Measurements from ENCODE around the gene CLIC2. TPM values are rescaled to one million over a fixed set of nuclear protein-coding genes. Genes with fewer than 3 reads are reported as not detected.

CLIC2 gene
- total and polyA plus RNA-seq, 10 of the 15 experiments (the other 5 are each of a cell fraction or from before 2014, with no cell fraction given), result 18.4 to 41.0 (median 21.1) TPM

GRCh38 chrX:155235891-155236290, 98.5 kb downstream of the CLIC2 start:
- no peak overlapping the region for H3K4me2 ChIP-seq (ENCODE audit: control insufficient read depth, insufficient read depth)
- ChIA-PET RAD21 (ENCODE audit: unreplicated experiment) (interaction anchor here (0.9 kb wide), 1 partner anchor 10 kb away, joined by 3 read pairs; no protein-coding TSS in a partner anchor), SMC1A (ENCODE audit: uncharacterized antibody, unreplicated experiment) (interaction anchor here (1.0 to 1.5 kb wide), 2 partner anchors 16 to 18 kb away, joined by 3 read pairs; no protein-coding TSS in a partner anchor), CTCF (interaction anchor here (1.1 to 1.2 kb wide), 2 partner anchors 15 to 23 kb away, joined by 3 to 4 read pairs; no protein-coding TSS in a partner anchor), POLR2A (interaction anchor here (0.6 to 1.1 kb wide), 2 partner anchors 14 to 688 kb away, joined by 3 to 4 read pairs; partner anchors contain the start of gene IKBKG)
- H3K9me3 ChIP-seq (replicated peaks; ENCODE audit: control insufficient read depth, insufficient read depth, low read length), result no peaks in the 10 kb centered on the region
- FAIRE-seq, result no peak
- intact Hi-C loops (cut with micrococcal nuclease; ENCODE audit: unreplicated experiment), result no loop called here
- no peak overlapping the region for H3K27ac ChIP-seq (ENCODE audit: control insufficient read depth, insufficient read depth)
- no peak for DNase-seq (ENCODE audit: low read depth, low spot score)
- H3K9ac ChIP-seq (ENCODE audit: control insufficient read depth, insufficient read depth, low read length), result no peak overlapping the region
- BruUV-seq (replicated peaks), result no TSS peak
- H2AFZ ChIP-seq (ENCODE audit: control insufficient read depth, low read depth, low read length), result no peak overlapping the region
- H3K79me2 ChIP-seq (ENCODE audit: control insufficient read depth, insufficient read depth, low read length), result peaks cover 6% of the 10 kb centered on the region
- no peak for ATAC-seq
- no peaks in the 10 kb centered on the region for H3K4me1 ChIP-seq (ENCODE audit: control insufficient read depth, insufficient read depth, low read length)
- no peaks in the 10 kb centered on the region for H3K27me3 ChIP-seq (replicated peaks in 1 of 2; ENCODE audit: control insufficient read depth in 2 of 2, insufficient read depth in 2 of 2, low read length in 1 of 2)
- H3K4me3 ChIP-seq, result no peak overlapping the region
- H4K20me1 ChIP-seq (ENCODE audit: control insufficient read depth, insufficient read depth), result no peaks in the 10 kb centered on the region
- no peak for TF ChIP-seq ESRRA (IDR thresholded peaks at IDR 0.05; ENCODE audit: low read length)
- TF ChIP-seq BMI1 (IDR thresholded peaks at IDR 0.05; ENCODE audit: borderline replicate concordance), result no peak
- no peak for TF ChIP-seq HCFC1 (IDR thresholded peaks at IDR 0.05; ENCODE audit: low read length)
- TF ChIP-seq BACH1 (IDR thresholded peaks at IDR 0.05; ENCODE audit: borderline replicate concordance), result no peak
- no peak for TF ChIP-seq SIX5 (IDR thresholded peaks at IDR 0.05; ENCODE audit: low read depth, low read length, severe bottlenecking)
- TF ChIP-seq USF2 (IDR thresholded peaks at IDR 0.05; ENCODE audit: borderline replicate concordance, low read depth, low read length), result no peak
- H3K36me3 ChIP-seq (ENCODE audit: control insufficient read depth in 2 of 2, insufficient read depth in 2 of 2, low read length in 1 of 2), result peaks cover 0 to 13% of the 10 kb centered on the region in 2 experiments; a peak in 2 of 4 replicates
- in situ Hi-C loops (cut with MboI), result no loop called here

GRCh38 chrX:155231163-155231562, 103.3 kb downstream of the CLIC2 start:
- Histone ChIP-seq H4K20me1 (ENCODE audit: control insufficient read depth, insufficient read depth) (no peaks in the 10 kb centered on the region), H3K27ac (ENCODE audit: control insufficient read depth, insufficient read depth) (peak overlapping the region; percentile 17; the same call in 1 of the 2 replicates), H3K36me3 (ENCODE audit: control insufficient read depth in 2 of 2, insufficient read depth in 2 of 2, low read length in 1 of 2) (peaks cover 0 to 15% of the 10 kb centered on the region in 2 experiments; a peak in 2 of 4 replicates), H3K9me3 (replicated peaks; ENCODE audit: control insufficient read depth, insufficient read depth, low read length) (no peaks in the 10 kb centered on the region), H3K79me2 (ENCODE audit: control insufficient read depth, insufficient read depth, low read length) (peaks cover 6% of the 10 kb centered on the region), H3K4me3 (no peak overlapping the region), H3K9ac (ENCODE audit: control insufficient read depth, insufficient read depth, low read length) (no peak overlapping the region), H2AFZ (ENCODE audit: control insufficient read depth, low read depth, low read length) (no peak overlapping the region), H3K27me3 (replicated peaks in 1 of 2; ENCODE audit: control insufficient read depth in 2 of 2, insufficient read depth in 2 of 2, low read length in 1 of 2) (no peaks in the 10 kb centered on the region), H3K4me1 (ENCODE audit: control insufficient read depth, insufficient read depth, low read length) (no peaks in the 10 kb centered on the region), H3K4me2 (ENCODE audit: control insufficient read depth, insufficient read depth) (no peak overlapping the region)
- FAIRE-seq, result no peak
- no TSS peak for BruUV-seq (replicated peaks)
- in situ Hi-C loops (cut with MboI) (no loop called here), intact Hi-C loops (cut with micrococcal nuclease; ENCODE audit: unreplicated experiment) (no loop called here)
- CTCF ChIA-PET, result interaction anchor here (1.1 to 1.3 kb wide), 2 partner anchors 11 to 15 kb away, joined by 3 to 6 read pairs; partner anchors contain the start of gene VBP1
- POLR2A ChIA-PET, result interaction anchor here (0.6 kb wide), 2 partner anchors 13 to 16 kb away, joined by 3 read pairs; no protein-coding TSS in a partner anchor
- SMC1A ChIA-PET (ENCODE audit: uncharacterized antibody, unreplicated experiment), result interaction anchor here (1.0 to 1.4 kb wide), 3 partner anchors 11 to 15 kb away, joined by 3 to 7 read pairs (median 4); partner anchors contain the start of gene VBP1
- RAD21 ChIA-PET (ENCODE audit: unreplicated experiment), result interaction anchor here (0.8 to 1.8 kb wide), 7 partner anchors 10 to 251 kb away, joined by 3 to 8 read pairs (median 3); partner anchors contain the start of genes FUNDC2 and RAB39B
- peak; percentile 25 for DNase-seq (ENCODE audit: low read depth, low spot score)
- ATAC-seq, result peak; percentile 95
- TF ChIP-seq HDGF (IDR thresholded peaks at IDR 0.05), result no peak
- peak; percentile 65; the same call in 1 of the 2 replicates for TF ChIP-seq PKNOX1 (IDR thresholded peaks at IDR 0.05)
- peak; percentile 53 to 63; a peak in 3 of 4 replicates for TF ChIP-seq IKZF2 (IDR thresholded peaks at IDR 0.05)
- TF ChIP-seq EP300 (IDR thresholded peaks at IDR 0.05; ENCODE audit: borderline replicate concordance in 1 of 2, control insufficient read depth in 1 of 2, low read depth in 2 of 2, low read length in 2 of 2), result 0 out of 4 replicates have a peak, but pooled peaks of 1 of the 2 experiments have one; percentile 22
- TF ChIP-seq EED (IDR thresholded peaks at IDR 0.05; ENCODE audit: low read depth), result no peak
- TF ChIP-seq NFXL1 (IDR thresholded peaks at IDR 0.05; ENCODE audit: borderline replicate concordance), result no peak
- TF ChIP-seq MEF2B (IDR thresholded peaks at IDR 0.05; ENCODE audit: partially characterized antibody, poor library complexity, severe bottlenecking), result peak; percentile 84
- peak; percentile 39; the same call in 1 of the 2 replicates for TF ChIP-seq SPI1 (IDR thresholded peaks at IDR 0.05; ENCODE audit: borderline replicate concordance, insufficient read depth, low read depth, low read length)
- TF ChIP-seq IKZF1 (conservative IDR thresholded peaks at IDR 0.05), result peak; percentile 33; the same call in 1 of the 2 replicates
- TF ChIP-seq DPF2 (IDR thresholded peaks at IDR 0.05), result no peak
